HG03025 (cell line): Measurements from ENCODE around the gene TRMT1.

ENCODE experiments used
- ATAC-seq: cut with Tn5 transposase; IDR thresholded peaks from one replicate; pipeline ENCODE4 v1.9.1; 2021; ENCODE audit warnings: mild to moderate bottlenecking, moderate library complexity; ENCODE audit not compliant: unreplicated experiment, low FRiP score

TRMT1 gene

GRCh38 chr19:13092606-13093235 lies 23.8 kb downstream of the TRMT1 start:
- ATAC-seq, result no peak

GRCh38 chr19:13092158-13092543 lies 24.4 kb downstream of the TRMT1 start:
- ATAC-seq, result no peak

DNA sequence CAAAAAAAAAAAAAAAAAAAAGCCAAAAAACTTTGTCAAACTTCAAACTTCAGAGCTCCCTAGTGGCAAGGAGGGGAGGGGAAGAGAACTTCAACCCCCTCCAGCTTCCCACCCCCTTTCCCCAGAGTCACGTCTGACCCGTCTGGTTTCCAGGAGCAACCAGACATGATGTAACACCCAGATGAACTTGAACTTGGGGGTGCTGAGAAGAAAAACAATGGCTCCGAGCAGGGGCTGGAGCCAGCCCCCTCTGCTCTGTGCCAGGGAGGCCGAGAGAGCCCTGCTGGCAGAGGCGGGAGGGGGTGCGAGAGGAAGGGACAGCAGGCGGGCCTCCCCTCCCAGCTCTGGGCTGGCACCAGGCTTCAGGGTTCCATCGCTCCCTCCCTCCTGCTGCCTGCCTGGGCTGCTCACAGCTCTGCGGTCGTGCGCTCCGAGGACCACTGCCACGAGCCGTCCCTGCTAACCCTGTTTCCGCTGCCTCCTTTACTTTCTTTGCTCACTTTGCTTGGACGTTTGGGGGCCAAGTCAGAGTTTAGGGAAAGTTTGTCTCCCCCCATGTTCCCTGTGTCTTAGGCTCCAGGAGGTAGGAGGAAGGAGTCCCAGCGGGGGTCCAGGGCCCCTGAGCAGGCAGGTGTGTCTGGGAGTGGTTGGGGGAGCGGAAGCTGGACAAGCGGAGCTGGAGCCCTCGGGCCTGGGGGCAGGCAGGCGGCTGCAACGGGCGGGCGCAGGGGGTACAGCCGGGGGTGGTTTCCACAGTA lies 25.0 kb downstream of the TRMT1 start:
- no peak for ATAC-seq

- no peak for ATAC-seq
Observed at GRCh38 chr19:13090511-13091231, 25.9 kb downstream of the TRMT1 start.

GRCh38 chr19:13089857-13090507 lies 26.6 kb downstream of the TRMT1 start:
- ATAC-seq, result no peak

- ATAC-seq, result no peak
Observed at GRCh38 chr19:13089139-13089856, 27.2 kb downstream of the TRMT1 start.

DNA sequence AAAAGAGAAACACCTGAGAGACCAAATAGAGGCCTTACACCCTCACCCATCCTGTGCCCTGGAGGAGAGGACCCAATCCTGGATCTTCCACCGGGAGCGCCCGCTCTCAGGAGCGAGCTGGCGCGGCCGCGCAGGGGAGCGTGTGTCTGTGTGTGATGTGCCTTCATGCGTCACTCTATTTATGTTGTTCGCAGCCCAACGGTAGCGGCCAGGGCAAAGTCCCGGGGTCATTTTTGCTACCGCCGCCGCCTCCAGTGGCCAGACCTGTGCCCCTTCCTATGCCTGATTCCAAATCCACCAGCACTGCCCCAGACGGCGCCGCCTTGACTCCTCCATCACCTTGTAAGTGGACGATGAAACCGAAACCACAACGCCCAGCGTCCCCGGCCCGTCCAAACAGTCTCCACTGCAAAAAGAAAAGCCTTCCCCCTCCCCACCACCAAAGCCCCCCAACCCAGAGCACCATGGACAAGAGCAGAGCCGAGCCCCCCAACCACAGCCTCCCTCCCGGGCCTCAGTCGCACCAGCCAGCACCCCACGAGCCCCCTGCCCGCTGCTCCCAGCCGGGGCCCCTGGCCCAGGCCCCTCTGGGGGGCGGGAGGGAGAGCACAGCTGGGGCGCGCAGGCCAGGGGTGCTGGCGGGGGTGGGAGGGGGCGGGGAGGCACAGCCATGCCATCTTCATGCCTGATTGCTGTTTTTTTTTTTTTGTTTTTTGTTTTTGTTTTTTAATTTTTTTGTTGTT lies 28.6 kb downstream of the TRMT1 start:
- ATAC-seq, result no peak

- no peak for ATAC-seq
Observed at GRCh38 chr19:13087295-13087694, 29.2 kb downstream of the TRMT1 start.

DNA sequence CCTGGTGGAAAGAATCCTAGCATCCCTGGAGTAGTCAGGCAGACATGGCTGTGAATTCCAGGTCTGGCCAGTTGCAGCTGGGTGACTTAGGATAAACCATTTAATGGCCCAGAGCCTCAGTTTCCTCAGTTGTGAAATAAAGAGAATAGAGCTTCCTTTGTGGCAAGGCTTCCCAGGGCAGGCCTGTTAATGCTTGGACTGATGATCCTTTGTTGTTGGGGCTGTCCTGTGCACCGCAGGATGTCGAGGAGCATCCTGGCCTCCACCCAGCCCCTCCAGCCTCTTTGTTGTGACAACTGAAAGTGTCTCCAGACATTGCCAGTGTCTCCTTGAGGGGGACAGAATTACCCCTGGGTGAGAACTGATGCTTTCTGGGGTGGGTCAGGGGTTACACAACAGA lies 30.2 kb downstream of the TRMT1 start:
- ATAC-seq, result no peak

DNA sequence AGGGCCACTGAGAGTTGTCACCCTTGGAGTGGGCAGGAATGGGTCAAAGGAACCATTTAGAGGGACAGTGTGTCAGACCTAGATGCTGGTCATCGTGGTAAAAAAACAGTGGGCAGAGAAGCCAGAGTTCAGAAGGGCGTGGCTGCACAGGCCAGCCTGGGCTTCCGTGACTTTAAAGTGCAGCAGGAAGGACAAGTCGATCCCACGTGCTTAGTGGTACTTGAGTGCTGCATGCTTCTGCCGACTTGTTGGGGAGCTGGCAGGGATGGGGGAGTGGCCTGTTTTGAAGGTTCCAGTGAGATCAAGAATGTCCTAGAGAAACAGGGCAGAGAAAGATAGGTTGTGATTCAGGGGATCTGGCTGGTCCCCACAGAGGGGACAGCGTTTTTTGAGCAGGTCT lies 30.9 kb downstream of the TRMT1 start:
- ATAC-seq, result no peak

- ATAC-seq, result no peak
Observed at GRCh38 chr19:13083627-13084026, 32.9 kb downstream of the TRMT1 start.

DNA sequence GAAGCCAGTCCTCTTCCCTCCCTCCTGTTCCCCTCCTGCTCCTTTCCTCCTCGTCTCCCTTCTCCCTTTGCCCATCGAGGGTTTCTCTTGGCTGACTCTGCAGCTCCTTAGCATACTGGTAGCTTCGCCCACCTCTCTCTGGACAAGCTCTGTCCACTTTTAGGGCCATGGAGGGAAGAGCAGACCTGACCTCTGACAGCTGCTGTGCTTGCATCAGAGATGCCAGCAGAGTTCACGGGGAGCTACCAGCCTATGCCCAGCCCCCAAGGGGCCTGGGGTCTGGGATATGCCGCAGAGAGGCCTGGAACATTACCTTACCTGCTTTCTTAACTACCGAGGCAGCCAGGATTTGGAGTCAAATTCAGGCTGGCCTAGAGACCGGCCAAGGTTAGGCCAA lies 33.5 kb downstream of the TRMT1 start:
- ATAC-seq, result no peak

DNA sequence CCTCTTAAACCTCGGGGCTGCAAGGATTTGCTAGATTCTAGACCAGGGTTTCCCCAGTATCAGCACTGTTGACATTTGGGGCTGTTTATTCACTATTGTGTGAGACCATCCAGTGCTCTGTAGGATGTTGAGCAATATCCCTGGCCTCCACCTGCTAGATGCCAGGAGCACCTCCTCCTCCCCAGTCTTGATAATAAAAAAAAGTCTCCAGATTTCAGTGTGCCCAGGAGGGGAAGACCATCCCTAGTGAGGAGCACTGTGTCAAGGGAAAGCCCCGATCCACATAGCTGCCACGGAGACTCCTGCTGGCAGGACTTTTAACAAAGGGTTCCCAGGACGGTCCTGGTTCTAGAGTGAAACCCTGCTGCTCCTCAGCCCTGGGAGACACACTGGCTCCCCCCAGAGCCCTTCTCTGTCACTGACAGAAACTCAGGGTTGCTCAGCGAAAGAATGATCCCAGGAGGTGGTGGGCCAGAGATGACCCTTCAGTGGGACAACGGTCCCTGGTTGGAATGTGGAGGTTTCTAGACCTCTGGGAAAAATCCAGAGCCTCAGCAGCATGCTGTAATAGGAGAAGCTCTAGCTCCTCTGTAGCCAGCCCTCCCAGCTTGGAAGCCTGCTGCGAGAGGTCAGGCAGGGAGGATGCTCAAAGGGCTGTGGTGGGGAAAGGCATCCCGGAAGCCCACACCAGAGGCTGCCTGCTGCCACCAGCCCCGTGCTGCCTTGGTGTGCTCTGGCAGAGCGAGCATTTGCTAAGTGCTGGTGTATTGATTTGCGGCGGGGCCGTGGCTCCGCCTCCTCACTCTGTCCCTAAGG lies 34.1 kb downstream of the TRMT1 start:
- ATAC-seq, result no peak

DNA sequence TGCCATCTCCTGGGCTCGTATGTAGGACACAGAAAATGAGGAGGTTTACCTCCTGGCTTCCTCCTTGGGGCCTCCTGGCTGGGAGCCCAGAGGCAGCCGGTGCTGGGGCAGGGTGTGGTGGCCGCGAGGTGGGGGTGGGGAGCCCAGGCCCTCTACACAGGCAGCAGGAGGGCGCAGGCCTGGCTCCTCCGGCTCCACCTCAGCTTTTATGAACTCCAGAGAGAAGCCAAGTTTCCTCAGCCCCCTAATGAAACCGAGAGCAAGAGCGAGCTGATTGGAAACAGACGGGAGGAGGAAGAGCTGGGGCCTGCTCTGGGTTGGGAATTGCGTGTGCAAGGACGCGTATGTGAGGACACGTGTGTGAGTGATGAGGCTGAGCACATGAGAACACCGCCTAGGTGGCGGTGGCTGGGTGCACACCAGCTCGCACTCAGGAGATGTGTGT lies 37.0 kb downstream of the TRMT1 start:
- ATAC-seq, result no peak

DNA sequence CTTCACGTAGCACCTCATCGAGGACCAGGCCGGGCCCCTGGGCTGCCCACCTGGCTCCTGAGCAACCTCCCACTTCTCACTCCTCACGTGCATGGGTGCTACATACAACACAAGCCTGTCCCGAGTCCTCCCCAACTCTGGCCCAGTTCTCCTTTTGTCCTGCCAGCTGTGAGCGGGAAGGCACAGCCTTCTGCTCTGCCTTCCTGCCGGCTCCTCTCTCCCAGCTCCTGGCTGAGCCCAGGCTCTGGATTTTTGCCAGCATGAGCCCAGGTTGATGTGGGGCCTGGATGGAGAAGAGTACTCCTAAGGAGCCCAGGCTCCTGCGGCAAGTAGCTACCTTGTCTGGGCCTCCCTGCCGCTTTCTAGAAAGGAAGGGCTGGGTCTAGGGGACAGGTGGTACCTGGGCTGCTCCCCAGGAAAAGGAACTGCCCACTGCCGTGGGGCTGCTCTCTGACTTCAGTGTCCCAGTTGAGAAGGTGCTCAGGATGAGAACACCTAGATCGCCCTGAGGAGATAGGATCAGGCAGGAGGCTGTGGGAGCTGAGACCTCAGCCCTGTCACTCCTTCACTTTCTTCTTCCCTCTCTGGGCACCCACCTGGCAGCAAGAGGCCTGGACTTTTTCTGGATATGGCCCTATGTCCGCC lies 37.5 kb downstream of the TRMT1 start:
- no peak for ATAC-seq

DNA sequence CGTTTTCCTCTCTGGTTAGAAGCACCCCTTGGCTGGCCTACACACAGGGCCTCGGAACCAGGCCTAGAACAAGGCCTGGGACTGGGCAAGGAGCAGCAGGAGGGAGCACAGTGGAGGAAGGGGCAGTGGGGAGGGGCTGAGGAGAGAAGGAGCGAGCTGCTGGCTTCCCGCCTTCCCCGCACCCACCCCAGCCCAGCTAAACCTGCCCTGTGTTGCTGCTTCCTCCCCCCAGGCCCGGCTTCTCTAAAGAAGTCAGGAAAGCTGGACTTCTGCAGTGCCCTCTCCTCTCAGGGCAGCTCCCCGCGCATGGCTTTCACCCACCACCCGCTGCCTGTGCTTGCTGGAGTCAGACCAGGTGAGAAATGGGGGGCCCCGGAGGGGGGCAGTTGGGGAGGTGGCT lies 38.2 kb downstream of the TRMT1 start:
- ATAC-seq, result no peak

DNA sequence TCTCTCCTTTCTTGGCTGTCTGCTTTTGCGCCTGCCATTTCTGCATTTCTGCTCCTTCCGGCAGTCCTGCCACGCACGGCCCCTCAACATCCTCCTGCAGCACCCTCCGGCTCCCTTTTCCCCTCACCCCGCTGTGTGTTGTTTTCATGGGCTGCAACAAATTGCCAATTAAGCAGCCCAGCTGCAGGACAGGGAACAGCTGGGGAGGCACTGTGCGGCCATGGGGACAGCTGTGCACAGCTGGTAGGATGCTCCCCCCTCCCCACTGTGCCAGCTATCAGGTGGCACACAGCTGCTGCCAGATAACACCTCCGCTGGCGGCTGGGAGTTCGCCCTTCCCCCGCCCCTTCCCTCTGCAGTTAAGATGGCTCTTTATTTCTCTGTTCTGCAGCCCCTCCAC lies 39.3 kb downstream of the TRMT1 start:
- ATAC-seq, result no peak

GRCh38 chr19:13076787-13077186 lies 39.8 kb downstream of the TRMT1 start:
- no peak for ATAC-seq

GRCh38 chr19:13076320-13076719 lies 40.2 kb downstream of the TRMT1 start:
- ATAC-seq, result no peak
